T47D (cell line): ENCODE results near the gene ARHGAP24.

ENCODE experiments used
- DNase-seq, 2 experiments: peaks; one replicate each; pipeline versions ENCODE4 v3.0.0 to v3.0.0-alpha.2; 2011 to 2012; ENCODE audit warnings: low read depth in 1 of 2, low spot score in 1 of 2
- JUND ChIP-seq: IDR thresholded peaks from 2 replicates; pipeline ENCODE4 v1.6.1; 2012; ENCODE audit warnings: low read depth
- in situ Hi-C: cut with HindIII; loops from 2 replicates; pipeline ENCODE4 v1.10.0; 2016; ENCODE audit warnings: low sequenced_read_pairs, low pct_unique_long_range_greater_than_20kb

ARHGAP24 gene

GRCh38 chr4:85763202-85763601 is 288.3 kb downstream of the ARHGAP24 start:
- in situ Hi-C loops, result no loop called here
- TF ChIP-seq JUND, result no peak
- DNase-seq, result no peak

GRCh38 chr4:85767649-85768048 is 292.7 kb downstream of the ARHGAP24 start:
- no peak for TF ChIP-seq JUND
- in situ Hi-C loops, result no loop called here
- no peak for DNase-seq

DNA sequence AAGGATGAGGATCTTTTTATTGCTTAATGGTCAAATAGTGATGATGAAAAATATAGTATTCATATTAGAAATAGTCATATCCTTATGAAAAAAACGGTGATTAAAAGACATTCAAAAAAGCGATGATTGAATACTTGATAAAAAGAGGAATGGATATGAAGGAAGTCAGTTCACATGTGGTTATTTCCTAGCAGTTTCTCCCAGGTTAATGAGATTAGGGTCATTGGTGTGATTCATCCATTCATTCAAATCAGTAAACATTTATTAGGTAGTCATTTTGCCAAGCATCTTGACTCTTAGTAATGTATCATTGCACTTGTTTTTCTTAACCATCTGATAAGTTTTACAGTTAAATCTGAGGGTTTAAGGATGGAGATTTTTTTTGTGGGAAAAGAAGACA is 294.1 kb downstream of the ARHGAP24 start:
- in situ Hi-C loops, result no loop called here
- DNase-seq, result no peak
- no peak for TF ChIP-seq JUND

DNA sequence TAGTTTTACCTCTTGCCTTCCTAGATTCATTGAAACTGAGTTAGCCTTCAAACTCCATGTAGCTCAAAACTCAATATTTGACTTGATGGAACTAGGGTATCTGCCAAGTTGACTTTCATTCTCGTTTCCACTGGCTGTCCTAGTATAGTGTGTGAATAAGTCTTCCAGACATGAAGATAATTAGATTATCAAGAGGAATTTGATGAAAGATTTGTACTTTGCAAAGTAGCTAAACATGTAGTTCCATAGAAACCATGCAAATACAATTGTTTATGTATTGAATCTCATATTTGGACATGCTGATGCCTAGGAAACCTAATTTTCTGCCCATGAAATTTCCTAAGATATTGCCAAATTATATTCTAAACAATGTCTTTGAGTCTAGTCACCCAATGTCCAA is 297.5 kb downstream of the ARHGAP24 start:
- in situ Hi-C loops, result no loop called here
- no peak for TF ChIP-seq JUND
- no peak for DNase-seq

DNA sequence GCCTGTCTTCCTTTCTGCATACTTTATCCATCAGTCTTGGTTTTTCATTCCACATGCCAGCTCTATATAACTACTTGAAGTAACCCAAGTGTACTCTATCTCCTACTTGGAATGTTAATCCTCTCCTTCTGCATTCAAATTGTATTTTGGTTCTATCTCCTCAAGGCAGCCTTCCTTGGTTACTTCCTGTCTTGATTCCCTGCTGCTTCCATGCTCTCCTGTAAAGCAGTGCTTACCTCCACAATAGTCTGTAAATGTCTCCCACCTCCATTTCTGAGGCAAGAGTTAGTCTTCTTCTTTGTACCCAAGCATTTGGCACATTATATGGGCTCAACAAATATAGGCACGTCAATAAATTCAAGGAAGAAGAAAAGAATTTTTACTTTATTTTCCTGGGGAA is 298.4 kb downstream of the ARHGAP24 start:
- no peak for DNase-seq
- TF ChIP-seq JUND, result no peak

GRCh38 chr4:85774000-85774399 is 299.1 kb downstream of the ARHGAP24 start:
- TF ChIP-seq JUND, result no peak

More for the DNA sequence above, 298.4 kb downstream of the ARHGAP24 start:
- in situ Hi-C loops, result no loop called here

GRCh38 chr4:85774489-85774888 is 299.5 kb downstream of the ARHGAP24 start:
- in situ Hi-C loops, result no loop called here
- no peak for DNase-seq
- no peak for TF ChIP-seq JUND

More at GRCh38 chr4:85774000-85774399, 299.1 kb downstream of the ARHGAP24 start:
- no peak for DNase-seq
- in situ Hi-C loops, result no loop called here

GRCh38 chr4:85776096-85776495 is 301.1 kb downstream of the ARHGAP24 start:
- DNase-seq, result no peak
- TF ChIP-seq JUND, result no peak
- in situ Hi-C loops, result no loop called here

GRCh38 chr4:85776579-85776978 is 301.6 kb downstream of the ARHGAP24 start:
- TF ChIP-seq JUND, result no peak
- in situ Hi-C loops, result no loop called here
- no peak for DNase-seq

DNA sequence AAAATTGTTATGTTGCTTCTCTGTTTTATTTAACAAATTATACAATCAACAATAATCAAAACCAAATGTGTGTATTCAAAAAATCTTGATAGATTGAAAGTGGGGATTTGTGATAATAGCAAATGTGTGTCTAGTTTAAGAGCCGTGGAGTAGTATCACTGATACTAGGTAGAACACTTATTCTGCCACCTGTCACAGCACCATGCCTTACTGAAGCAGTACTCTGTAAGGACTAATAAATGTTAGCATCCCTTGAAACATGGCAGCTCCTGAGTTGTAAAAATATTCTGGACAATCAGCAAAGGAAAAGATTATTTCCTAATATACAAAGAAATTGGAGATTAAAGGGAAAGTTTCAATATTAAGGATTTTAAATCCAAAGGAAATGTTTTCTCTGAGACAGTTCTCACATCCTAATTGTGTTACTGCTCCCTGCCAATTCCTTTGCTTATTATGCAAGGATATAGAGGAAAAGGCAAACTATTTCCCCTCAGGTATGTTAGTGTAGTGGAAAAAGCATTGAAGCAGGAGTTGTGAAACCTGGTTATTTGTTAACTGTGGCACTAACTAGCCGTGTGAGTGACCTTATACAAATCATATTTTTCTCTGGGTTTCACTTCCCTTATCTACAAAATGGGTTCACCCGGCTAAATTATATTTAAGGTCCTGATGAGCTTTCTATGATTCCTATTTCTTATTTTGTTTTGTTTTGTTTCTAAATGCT is 303.1 kb downstream of the ARHGAP24 start:
- in situ Hi-C loops, result no loop called here
- no peak for TF ChIP-seq JUND
- DNase-seq, result no peak

DNA sequence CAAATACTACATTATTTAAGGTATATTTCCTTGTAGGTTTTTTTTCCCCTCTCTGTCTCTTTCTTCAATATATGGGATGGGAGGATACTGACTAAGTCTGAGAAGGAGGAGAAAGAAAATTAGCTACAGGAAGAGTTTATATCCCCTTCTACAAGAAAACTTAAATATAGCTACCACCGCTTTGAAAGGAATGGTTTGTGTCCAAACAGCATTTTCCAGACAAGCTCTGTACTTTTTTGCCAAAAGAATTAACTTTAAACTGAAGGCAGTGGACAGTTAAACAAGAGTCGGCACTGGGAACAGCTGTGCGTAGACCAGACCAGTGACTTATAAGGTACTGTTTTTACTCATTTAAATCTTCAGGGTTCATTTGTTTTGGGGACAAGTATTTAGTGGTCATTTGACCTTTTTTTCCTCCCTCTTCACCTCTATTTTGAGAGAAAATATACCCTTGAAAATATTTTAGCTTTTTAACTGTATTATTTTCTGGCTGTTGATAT is 303.7 kb downstream of the ARHGAP24 start:
- no peak for DNase-seq
- TF ChIP-seq JUND, result no peak
- in situ Hi-C loops, result no loop called here

DNA sequence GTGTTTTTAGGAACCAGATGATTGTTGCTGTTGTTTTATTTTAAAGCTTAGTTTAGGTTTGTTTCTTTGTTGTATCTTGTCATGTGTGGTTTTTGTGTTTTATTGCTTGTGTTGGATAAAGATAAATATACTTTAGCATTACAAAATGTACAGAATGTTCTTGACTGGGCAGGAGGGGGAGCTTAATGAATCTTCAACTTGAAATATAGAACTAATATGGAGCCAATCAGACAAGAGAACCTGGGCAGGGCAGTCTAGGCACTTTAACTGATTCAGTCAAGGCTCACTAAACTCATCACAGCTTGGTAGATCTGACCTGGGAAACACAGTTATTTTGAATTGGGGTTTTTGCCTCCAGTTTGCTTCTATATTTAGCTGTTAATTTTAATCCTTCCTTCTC is 304.2 kb downstream of the ARHGAP24 start:
- DNase-seq, result no peak
- no peak for TF ChIP-seq JUND
- in situ Hi-C loops, result no loop called here

DNA sequence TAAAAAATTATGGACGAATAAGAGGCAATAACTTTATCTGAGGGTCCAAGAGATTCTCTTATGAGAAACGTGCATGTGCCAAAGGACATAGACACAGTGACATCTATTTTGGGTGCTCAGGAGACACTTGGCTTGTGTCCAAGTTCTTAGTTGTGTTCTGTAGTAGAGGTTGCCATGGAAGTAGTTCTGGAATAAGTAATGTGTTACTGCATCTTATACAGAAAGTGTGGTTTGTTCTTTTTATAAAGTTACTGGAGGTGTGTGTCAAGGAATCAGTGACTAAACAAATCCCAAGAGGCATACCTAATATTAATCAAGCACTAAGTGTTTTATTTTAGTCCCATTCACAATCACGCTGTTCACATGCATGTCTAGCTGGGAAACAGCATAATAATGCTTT is 305.7 kb downstream of the ARHGAP24 start:
- in situ Hi-C loops, result no loop called here
- no peak for DNase-seq

DNA sequence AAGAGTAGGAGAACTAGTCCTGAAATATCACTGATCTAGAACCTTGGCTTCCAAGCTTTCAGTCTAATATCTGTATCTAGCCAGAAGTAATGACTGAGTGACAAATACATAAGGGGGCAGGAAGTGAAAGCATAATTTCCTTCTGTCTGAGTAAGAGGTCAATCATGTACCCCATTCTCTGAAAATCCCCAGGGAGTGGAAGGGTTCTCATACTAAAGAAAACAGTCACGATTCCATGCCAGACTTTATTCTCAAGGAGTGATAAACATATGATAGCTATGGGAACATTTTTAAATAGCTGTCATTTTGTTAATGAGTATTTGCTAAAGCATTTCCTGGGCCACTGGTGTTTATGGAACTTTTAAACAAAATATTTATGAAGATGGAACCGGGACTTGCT is 308.5 kb downstream of the ARHGAP24 start:
- in situ Hi-C loops, result no loop called here
- DNase-seq, result no peak
- TF ChIP-seq JUND, result no peak

More for the DNA sequence above, 305.7 kb downstream of the ARHGAP24 start:
- no peak for TF ChIP-seq JUND
